CD4-positive, alpha-beta T cell treated with Interleukin-12 subunit alpha and Interleukin-12 subunit beta, for 1 hour (primary cell): ENCODE measurements around the gene PPP1R36.
"Not testable (repeated sequence)": the region's sequence is repeated elsewhere in the genome, so short reads cannot be mapped to it uniquely, and the experiment has no call there.

Source experiments
- DNase-seq: peaks from one replicate; pipeline ENCODE4 v3.0.0-alpha.2; 2020

Gene PPP1R36

DNA sequence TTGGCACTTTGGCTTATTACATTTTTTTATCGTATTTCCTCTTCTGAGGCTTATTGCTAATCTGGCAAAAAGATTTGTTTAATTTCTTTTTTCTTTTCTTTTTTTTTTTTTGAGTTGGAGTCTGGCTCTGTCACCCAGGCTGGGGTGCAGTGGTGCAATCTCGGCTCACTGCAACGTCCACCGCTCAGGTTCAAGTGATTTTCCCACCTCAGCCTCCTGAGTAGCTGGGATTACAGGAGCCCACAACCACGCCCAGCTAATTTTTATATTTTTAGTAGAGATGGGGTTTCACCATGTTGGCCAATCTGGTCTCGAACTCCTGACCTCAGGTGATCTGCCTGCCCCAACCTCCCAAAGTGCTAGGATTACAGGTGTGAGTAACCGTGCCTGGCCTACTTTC, 19.9 kb downstream of the PPP1R36 start:
- not testable (repeated sequence) for DNase-seq

DNA sequence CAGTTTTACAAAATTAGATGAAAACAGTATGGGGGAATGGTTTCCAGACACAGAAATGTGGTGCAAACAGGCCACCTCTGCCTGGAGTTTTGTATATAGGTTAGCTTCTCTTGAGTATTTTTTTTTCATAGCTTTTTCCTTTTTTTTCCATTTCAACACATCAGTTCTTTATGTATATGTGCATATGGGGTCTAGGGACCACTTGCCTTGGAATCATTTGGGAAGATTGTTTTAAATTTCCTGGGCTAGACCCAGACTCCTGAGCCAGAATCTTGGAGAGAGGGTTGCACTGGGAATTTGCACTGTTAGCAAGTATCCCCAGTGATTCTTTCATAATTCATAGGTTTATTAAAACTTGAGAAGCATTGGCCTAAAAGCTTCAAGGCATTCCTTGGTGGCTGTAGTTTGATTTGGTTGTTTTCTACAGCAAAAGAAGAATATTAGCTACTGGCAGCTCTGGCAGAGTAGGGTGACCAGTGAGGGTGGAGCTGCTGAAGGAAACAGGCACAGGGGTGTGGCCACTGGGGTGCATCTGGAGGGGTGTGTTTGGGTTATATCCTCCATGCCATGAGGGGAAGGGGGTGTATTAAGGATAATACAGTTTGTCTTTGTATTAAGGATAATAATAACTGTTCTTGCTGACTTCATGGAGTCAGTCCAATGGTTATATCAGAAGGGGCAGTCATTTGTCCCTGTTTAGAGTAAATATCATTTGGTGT, 22.8 kb downstream of the PPP1R36 start:
- no peak for DNase-seq

DNA sequence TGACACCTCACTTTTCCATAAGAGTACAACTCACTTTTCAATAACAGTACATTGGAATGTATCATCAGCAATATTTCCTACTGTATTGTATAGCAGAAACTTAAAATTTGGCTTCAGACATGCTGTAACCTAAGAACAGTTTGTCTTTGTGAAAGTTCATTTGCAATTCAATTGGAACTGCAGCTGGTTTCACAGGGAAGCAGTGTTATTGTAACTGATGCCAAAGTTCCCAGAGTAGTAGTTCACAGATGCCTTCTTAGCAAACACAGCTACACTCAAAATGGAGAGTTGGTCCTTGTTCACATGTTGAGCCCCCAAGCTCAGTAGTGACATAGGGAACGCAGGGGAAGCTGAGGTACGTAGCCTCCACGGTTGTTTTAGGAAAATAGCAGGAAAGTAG, 23.3 kb downstream of the PPP1R36 start:
- no peak for DNase-seq

GRCh38 chr14:64574371-64575107, 24.8 kb downstream of the PPP1R36 start:
- no peak for DNase-seq

- no peak for DNase-seq
These were observed 27.4 kb downstream of the PPP1R36 start for GRCh38 chr14:64577211-64577610.

DNA sequence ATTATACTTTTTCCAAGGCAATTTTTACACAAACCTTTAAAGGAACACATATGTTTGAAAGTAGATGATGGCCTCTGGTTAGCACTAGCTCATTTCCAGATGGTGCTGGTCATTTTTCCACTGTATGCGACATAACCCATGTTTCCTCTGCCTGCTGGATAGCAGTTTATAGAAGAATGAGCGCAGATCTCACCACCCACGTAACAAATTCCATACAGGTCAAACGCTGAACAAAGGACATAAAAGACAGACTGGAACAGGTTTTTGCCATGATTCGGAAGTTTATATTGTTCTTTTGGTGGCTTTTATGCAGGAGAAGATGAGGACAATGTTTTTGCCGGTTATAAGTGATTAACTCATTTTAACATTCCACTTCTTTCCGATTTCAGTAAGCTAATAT, 30.7 kb downstream of the PPP1R36 start:
- DNase-seq, result no peak

- no peak for DNase-seq
These were observed 31.6 kb downstream of the PPP1R36 start for GRCh38 chr14:64581363-64581762.

- DNase-seq, result no peak
These were observed 32.1 kb downstream of the PPP1R36 start for GRCh38 chr14:64581817-64582216.

- DNase-seq, result no peak
These were observed 34.4 kb downstream of the PPP1R36 start for GRCh38 chr14:64584190-64584589.

GRCh38 chr14:64591809-64592208, 42.0 kb downstream of the PPP1R36 start:
- DNase-seq, result no peak

DNA sequence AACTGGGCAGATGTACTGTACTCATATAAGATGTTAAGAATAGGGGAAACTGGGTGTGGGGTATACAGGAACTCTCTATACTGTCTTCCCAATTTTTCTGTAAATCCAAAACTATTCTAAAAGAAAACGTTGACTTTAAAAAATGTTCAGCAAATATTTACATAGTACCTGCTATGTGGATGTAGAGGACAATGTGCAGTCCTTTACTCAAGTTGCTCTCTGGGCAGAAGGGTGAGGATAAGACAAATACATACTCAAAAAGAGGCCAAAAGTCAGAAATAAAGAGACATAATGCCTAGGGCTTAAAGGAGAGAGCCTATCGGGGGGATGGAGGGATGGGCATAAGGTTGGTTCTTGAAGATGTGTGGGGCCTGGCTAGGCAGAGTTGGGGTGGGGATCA, 44.7 kb downstream of the PPP1R36 start:
- DNase-seq, result no peak

DNA sequence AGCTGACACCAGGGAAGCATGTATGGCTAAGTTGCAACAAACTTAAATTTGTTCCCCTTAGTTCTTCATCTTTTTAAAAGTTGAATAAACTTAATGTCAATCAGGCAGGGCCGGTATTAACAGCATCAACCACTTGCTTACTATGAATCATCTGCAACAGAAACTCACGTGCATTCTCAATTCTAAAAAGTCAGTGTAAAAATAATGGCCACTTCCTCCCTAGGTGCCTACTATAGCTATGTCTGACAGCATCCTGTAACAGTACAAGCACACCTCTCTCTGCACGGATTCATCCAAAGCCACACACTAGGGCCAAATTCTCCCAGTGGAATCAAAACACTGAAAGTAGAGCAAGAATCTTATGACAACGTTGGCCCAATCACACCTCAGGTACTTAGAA, 48.6 kb downstream of the PPP1R36 start:
- no peak for DNase-seq

DNA sequence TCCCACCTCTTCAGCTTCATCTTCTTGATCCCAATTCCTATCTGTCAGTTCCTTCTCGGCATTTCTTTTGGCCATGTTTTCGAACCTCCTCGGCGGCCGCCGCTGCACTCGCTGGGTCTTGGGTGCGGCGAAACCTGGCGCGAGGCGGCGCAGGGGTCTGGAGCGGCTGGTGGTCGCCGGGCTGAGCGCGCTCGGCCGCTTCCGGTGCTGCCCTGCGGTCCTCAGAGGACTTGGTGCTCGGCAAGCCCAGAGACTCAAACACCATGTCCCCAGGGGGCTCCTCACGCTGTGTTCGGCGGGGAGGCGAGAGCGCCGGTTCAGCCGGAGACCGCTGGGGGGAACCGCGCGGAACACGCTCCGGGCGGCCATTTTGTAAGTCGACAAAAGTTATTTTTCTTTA, 51.8 kb downstream of the PPP1R36 start:
- no peak for DNase-seq

DNA sequence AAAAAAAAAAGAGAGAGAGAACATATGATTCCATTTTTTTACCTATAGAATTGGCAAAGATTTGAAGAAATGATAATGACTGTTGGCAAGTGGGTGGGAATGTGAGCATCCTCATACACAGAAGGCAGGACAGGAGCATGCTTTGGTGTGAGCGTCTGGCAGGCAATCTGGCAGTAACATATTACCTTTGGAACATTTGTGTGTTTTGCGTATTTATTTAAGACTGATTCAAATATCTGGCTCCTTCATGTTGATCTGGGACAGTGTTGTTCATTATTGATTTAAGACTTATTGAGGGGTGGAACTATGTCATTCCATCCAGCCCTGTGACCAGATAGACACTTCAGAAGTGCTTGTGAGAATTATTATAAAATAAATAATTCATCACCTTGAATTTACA, 53.1 kb downstream of the PPP1R36 start:
- DNase-seq, result no peak

- DNase-seq, result no peak
These were observed 54.2 kb downstream of the PPP1R36 start for GRCh38 chr14:64604001-64604400.

DNA sequence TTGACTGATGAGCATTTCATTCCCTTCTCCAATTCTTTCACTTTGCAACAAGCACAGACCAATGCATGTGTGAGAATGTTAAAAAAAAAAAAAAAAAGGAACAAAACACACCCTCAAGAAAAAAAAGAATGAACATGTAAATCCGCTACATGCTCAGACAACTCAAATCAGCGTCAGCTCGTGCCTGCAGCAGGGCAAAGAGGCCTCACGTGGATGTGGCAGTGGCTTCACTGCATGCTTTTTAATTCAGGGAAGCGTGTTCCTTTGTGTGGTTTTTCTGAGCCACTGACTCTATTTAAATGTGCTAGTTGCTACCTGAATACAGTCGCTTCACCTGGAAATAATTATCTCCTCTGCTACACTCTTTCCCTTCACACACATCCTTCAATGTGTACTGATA, 55.1 kb downstream of the PPP1R36 start:
- no peak for DNase-seq

- DNase-seq, result no peak
These were observed 56.3 kb downstream of the PPP1R36 start for GRCh38 chr14:64605926-64606685.

DNA sequence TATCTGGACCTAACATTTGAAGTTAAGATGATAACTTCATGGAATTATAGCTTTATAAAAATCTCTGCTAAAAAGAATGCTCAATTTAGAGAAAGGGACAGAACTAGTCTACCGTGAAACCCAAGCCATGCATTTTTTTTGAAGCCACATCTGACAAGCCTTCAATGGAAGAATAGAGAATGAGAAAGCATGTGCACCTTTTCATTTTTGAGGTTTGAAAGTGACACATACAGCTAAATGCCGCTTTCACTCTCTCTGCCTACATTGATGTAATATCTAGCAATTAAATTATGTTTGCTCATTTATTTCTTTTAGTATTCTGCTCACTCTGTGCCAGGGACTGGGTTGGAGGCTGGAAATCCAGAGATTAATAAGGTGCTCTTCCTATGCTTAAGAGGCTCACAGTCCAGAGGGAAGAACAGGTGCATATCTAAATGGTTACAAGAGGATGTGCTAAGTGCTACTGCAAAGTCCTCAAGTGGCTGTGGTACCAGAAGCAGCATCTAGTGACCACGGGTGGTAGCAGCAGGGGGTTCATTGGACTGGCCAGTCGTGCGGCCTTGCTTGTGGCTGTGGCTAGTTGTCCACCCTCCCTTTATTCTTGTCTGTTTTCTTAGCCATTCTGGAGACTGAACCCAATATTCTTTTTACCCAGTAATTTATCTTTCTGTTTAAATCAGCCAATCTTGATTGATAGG, 60.4 kb downstream of the PPP1R36 start:
- DNase-seq, result no peak

DNA sequence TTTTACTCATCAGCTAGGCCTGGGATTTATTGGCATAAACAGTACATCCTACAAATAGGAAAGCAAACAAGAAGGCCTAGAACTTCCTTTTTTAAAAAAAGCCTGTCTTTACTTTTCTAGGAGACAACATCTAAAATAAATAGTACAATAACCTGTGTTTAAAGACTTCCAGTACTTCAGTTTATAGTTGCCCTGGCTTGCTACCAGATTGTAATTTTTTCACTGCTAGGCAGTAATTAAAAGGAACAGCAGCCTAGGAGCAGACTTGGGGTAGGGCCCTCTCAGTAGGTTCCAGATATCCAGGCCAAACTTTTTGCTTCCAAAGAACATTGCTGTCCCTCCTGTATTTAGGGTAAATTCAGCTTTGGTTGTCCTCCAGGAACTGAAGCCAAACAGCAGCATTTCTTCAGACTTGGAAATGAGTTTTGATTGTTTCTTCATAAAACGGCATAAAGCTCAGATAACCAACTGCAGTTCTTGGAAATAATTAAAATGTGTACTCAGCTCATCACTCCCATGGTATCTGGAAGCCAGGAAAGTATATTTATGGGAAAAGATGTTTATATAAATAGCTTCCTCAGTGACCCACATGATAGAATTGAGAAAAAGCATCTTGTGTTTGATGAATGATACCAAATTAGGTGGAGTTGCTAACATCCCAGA, 61.7 kb downstream of the PPP1R36 start:
- no peak for DNase-seq

DNA sequence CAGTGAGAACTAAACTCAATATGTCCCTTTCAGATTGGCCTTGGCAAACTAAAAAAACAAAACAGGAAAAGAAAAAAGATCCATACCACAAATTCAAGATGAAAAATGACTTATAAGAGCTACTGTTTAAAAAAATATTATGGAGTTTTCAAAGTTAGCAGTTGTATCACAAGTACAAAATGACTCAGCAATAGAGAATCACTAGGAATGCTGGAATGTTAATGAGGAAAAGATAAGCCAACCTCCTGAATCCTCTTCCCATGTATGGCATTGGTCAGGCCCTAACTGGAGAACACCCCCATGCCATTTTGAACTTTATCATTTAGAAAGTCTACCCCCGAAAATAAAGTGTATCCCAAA, 62.2 kb downstream of the PPP1R36 start:
- no peak for DNase-seq

DNA sequence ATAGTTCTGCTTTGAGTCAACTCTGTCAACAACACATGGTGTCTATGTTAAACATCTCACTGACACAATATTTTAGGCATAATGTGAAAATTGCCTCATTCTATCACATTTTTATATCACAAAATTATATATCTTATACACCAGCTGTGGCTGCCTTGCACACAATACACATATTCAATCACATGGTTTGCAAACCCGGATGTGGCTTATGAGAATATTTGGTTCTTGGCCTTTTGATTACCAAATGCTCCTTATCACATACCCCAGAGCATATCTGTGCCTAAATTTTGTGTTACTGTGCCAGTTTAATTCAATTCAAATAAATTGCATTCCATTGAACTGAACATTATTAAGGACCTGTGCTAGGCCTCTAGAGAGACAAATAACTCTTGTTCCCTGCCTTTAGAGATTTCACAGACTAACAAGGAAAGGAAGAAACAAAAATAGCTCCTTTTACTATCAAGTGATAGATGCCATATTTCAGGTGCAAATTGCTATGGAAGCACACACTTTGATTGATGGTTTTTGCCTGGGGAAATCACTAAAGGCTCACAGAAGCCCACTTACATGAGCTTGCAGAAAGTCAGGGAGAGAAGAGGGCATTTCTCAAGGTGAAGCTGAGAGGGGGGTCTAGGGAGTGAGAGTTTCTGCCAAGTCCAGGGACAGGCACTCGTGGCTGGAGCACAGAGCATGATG, 63.4 kb downstream of the PPP1R36 start:
- DNase-seq, result no peak

DNA sequence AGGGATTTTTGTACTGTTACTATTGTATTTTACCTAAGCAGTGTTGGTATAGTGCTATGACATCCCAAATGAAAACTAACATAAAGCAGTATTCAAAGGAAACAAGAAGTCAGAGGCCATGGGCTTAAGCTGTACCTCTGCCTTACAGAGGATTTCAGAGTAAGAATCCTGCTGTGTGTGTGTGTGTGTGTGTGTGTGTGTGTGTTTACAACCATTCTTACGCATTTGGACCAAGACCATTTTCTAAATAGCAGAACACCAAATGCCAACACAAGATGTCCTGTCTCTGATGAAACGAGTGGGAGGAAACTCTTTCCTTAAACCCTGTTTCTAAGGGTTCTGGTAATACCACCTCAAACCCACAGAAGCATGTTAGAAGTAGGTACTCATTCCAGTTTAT, 64.4 kb downstream of the PPP1R36 start:
- no peak for DNase-seq
